Measurements from ENCODE around the gene GAGE12H. TPM values are rescaled to one million over a fixed set of nuclear protein-coding genes. Genes with fewer than 3 reads are reported as not detected.

Gene GAGE12H, protein sequence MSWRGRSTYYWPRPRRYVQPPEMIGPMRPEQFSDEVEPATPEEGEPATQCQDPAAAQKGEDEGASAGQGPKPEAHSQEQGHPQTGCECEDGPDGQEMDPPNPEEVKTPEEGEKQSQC
- not detected in 2 replicates for total RNA-seq

DNA sequence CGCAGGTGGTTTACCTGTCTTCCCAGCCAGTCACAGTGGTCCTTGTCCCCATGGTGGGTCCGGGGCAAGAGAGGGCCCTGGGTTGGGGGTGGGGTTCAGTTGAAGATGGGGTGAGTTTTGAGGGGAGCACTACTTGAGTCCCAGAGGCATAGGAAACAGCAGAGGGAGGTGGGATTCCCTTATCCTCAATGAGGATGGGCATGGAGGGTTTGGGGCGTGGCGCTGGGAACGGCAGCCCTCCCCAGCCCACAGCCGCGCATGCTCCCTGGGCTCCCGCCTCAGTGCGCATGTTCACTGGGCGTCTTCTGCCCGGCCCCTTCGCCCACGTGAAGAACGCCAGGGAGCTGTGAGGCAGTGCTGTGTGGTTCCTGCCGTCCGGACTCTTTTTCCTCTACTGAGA, at the start of gene GAGE12H:
Gene GAGE12H, plus strand, starts transcription at position 301 of the 400 bp plus-strand sequence. CDS start 1,155 bp downstream, outside the sequence.

DNA sequence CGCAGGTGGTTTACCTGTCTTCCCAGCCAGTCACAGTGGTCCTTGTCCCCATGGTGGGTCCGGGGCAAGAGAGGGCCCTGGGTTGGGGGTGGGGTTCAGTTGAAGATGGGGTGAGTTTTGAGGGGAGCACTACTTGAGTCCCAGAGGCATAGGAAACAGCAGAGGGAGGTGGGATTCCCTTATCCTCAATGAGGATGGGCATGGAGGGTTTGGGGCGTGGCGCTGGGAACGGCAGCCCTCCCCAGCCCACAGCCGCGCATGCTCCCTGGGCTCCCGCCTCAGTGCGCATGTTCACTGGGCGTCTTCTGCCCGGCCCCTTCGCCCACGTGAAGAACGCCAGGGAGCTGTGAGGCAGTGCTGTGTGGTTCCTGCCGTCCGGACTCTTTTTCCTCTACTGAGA, 47.9 kb upstream of the GAGE12H start, which contains the start of gene GAGE12C:
Gene GAGE12C, plus strand, starts transcription at position 301 of the 400 bp plus-strand sequence. CDS start 1,155 bp downstream, outside the sequence.

DNA sequence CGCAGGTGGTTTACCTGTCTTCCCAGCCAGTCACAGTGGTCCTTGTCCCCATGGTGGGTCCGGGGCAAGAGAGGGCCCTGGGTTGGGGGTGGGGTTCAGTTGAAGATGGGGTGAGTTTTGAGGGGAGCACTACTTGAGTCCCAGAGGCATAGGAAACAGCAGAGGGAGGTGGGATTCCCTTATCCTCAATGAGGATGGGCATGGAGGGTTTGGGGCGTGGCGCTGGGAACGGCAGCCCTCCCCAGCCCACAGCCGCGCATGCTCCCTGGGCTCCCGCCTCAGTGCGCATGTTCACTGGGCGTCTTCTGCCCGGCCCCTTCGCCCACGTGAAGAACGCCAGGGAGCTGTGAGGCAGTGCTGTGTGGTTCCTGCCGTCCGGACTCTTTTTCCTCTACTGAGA, 38.3 kb upstream of the GAGE12H start, which contains the start of gene GAGE12D:
Gene GAGE12D, plus strand, starts transcription at position 301 of the 400 bp plus-strand sequence. CDS start 1,155 bp downstream, outside the sequence.

DNA sequence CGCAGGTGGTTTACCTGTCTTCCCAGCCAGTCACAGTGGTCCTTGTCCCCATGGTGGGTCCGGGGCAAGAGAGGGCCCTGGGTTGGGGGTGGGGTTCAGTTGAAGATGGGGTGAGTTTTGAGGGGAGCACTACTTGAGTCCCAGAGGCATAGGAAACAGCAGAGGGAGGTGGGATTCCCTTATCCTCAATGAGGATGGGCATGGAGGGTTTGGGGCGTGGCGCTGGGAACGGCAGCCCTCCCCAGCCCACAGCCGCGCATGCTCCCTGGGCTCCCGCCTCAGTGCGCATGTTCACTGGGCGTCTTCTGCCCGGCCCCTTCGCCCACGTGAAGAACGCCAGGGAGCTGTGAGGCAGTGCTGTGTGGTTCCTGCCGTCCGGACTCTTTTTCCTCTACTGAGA, 28.8 kb upstream of the GAGE12H start, which contains the start of gene GAGE12E:
Gene GAGE12E, plus strand, starts transcription at position 301 of the 400 bp plus-strand sequence. CDS start 1,155 bp downstream, outside the sequence.

DNA sequence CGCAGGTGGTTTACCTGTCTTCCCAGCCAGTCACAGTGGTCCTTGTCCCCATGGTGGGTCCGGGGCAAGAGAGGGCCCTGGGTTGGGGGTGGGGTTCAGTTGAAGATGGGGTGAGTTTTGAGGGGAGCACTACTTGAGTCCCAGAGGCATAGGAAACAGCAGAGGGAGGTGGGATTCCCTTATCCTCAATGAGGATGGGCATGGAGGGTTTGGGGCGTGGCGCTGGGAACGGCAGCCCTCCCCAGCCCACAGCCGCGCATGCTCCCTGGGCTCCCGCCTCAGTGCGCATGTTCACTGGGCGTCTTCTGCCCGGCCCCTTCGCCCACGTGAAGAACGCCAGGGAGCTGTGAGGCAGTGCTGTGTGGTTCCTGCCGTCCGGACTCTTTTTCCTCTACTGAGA, 19.2 kb upstream of the GAGE12H start, which contains the start of gene GAGE12F:
Gene GAGE12F, plus strand, starts transcription at position 301 of the 400 bp plus-strand sequence. CDS start 1,155 bp downstream, outside the sequence.

DNA sequence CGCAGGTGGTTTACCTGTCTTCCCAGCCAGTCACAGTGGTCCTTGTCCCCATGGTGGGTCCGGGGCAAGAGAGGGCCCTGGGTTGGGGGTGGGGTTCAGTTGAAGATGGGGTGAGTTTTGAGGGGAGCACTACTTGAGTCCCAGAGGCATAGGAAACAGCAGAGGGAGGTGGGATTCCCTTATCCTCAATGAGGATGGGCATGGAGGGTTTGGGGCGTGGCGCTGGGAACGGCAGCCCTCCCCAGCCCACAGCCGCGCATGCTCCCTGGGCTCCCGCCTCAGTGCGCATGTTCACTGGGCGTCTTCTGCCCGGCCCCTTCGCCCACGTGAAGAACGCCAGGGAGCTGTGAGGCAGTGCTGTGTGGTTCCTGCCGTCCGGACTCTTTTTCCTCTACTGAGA, 9.6 kb upstream of the GAGE12H start, which contains the start of gene GAGE12G:
Gene GAGE12G, plus strand, starts transcription at position 301 of the 400 bp plus-strand sequence. CDS start 1,155 bp downstream, outside the sequence.

DNA sequence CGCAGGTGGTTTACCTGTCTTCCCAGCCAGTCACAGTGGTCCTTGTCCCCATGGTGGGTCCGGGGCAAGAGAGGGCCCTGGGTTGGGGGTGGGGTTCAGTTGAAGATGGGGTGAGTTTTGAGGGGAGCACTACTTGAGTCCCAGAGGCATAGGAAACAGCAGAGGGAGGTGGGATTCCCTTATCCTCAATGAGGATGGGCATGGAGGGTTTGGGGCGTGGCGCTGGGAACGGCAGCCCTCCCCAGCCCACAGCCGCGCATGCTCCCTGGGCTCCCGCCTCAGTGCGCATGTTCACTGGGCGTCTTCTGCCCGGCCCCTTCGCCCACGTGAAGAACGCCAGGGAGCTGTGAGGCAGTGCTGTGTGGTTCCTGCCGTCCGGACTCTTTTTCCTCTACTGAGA, 9.4 kb downstream of the GAGE12H start, which contains the start of gene GAGE2A:
Gene GAGE2A, plus strand, starts transcription at position 301 of the 400 bp plus-strand sequence. CDS start 1,155 bp downstream, outside the sequence.

DNA sequence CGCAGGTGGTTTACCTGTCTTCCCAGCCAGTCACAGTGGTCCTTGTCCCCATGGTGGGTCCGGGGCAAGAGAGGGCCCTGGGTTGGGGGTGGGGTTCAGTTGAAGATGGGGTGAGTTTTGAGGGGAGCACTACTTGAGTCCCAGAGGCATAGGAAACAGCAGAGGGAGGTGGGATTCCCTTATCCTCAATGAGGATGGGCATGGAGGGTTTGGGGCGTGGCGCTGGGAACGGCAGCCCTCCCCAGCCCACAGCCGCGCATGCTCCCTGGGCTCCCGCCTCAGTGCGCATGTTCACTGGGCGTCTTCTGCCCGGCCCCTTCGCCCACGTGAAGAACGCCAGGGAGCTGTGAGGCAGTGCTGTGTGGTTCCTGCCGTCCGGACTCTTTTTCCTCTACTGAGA, 19.0 kb downstream of the GAGE12H start, which contains the start of gene GAGE1:
Gene GAGE1, plus strand, starts transcription at position 301 of the 400 bp plus-strand sequence. CDS start 1,155 bp downstream, outside the sequence.

Other genes starting within 250 kb of the GAGE12H start
- not detected in 2 replicates for gene GAGE13, start 248.4 kb upstream of the GAGE12H start, total RNA-seq
- not detected in 2 replicates for gene GAGE12C, start 47.8 kb upstream of the GAGE12H start, total RNA-seq
- not detected in 2 replicates for gene GAGE12D, start 38.2 kb upstream of the GAGE12H start, total RNA-seq
- gene GAGE12E, start 28.7 kb upstream of the GAGE12H start, total RNA-seq: not detected in 2 replicates
- not detected in 2 replicates for gene GAGE12F, start 19.1 kb upstream of the GAGE12H start, total RNA-seq
- gene GAGE12G, start 9.5 kb upstream of the GAGE12H start, total RNA-seq: not detected in 2 replicates
- not detected in 2 replicates for gene GAGE2A, start 9.5 kb downstream of the GAGE12H start, total RNA-seq
- not detected in 2 replicates for gene GAGE1, start 19.1 kb downstream of the GAGE12H start, total RNA-seq
- not detected in 2 replicates for gene PAGE1, start 116.0 kb downstream of the GAGE12H start, total RNA-seq
- gene PAGE4, start 249.4 kb downstream of the GAGE12H start, total RNA-seq: not detected in 2 replicates